Right lobe of liver (tissue), 5 donors: ENCODE data around the gene DDC. TPM values are rescaled to one million over a fixed set of nuclear protein-coding genes. Genes with fewer than 3 reads are reported as not detected.

ENCODE experiments used
- small RNA-seq, 2 experiments: library from RNA; depleted of rRNA; stranded (forward); fragments of <200 nt; gene quantifications; one replicate each; pipeline ENCODE3, GENCODE V24; 2016
- total RNA-seq, 6 experiments: library from RNA; depleted of rRNA in 2 of 6; stranded (reverse); fragments of >200 nt in 2 of 6; fragmentation: NEBNext Ultra II Directional in 3 of 6; extraction: Animal tissue kit (Norgen Biotek cat#: 25700) in 3 of 6; gene quantifications; one replicate each; pipeline versions ENCODE4 v1.1.0 to v1.2.4, GENCODE V29; 2016 to 2023
- donor health status: DM: no; HTN: no; CAD: no.
- donor health status: DM: no; HTN: no; CAD: no.
- donor health status: DM: no; HTN: yes; CAD: no.
- donor health status: DM: no; HTN: yes; CAD: no.

Gene DDC
- total RNA-seq, 6 experiments from 2014 or later = 37.9 to 75.7 (median 45.2) TPM

Small RNA genes lying within 50 kb of the gene (small RNA-seq; reads per million reads assigned to genes)
- 0 reads per million in 2 experiments for gene RNU6-1091P

Other genes starting within 250 kb of the DDC start
- gene FIGNL1, start 115.1 kb downstream of the DDC start, total RNA-seq = 10 to 100 TPM in 1 of 6 experiments, 1 to 10 TPM in 5; 2.0 to 12.2 (median 4.4) TPM
- gene GRB10, start 217.5 kb upstream of the DDC start, total RNA-seq = 10 to 100 TPM; 24.9 to 55.5 (median 40.0) TPM